ENCODE results near the gene HOXA3. TPM values are rescaled to one million over a fixed set of nuclear protein-coding genes. Genes with fewer than 3 reads are reported as not detected.

The HOXA3 gene
- total and polyA plus RNA-seq, 10 donors = 0.51 to 6.1 (median 1.7) TPM

DNA sequence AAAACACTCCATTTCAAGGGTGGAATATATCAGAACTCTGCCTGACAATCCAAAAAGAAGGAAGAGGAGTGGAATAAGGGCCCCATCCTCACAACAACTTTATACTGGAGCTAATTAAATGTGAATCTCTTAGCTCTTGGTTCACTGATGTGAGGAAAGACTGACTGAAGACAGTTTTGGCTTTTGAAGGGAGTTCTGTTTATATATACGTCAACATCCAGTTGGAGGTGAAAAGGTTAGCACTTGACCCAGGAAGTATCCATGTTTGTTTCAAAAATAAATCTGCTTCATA, 59.6 kb downstream of the HOXA3 start:
- peaks cover 9 to 46% (median 29%) of the 10 kb centered on the region in 6 donors for H3K4me1 ChIP-seq
- H3K27ac ChIP-seq = no peak overlapping the region
- H3K27me3 ChIP-seq (replicated peaks in 1 of 7) = peaks cover 0 to 100% (median 25%) of the 10 kb centered on the region in 7 donors
- DNase-seq = no peak
- TF ChIP-seq, protein P1, sequence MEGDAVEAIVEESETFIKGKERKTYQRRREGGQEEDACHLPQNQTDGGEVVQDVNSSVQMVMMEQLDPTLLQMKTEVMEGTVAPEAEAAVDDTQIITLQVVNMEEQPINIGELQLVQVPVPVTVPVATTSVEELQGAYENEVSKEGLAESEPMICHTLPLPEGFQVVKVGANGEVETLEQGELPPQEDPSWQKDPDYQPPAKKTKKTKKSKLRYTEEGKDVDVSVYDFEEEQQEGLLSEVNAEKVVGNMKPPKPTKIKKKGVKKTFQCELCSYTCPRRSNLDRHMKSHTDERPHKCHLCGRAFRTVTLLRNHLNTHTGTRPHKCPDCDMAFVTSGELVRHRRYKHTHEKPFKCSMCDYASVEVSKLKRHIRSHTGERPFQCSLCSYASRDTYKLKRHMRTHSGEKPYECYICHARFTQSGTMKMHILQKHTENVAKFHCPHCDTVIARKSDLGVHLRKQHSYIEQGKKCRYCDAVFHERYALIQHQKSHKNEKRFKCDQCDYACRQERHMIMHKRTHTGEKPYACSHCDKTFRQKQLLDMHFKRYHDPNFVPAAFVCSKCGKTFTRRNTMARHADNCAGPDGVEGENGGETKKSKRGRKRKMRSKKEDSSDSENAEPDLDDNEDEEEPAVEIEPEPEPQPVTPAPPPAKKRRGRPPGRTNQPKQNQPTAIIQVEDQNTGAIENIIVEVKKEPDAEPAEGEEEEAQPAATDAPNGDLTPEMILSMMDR (IDR thresholded peaks at IDR 0.05 in 8 of 11, conservative IDR thresholded peaks at IDR 0.05 in 3 of 11) = no peak
- TF ChIP-seq POLR2A (IDR thresholded peaks at IDR 0.05) (no peak), POLR2AphosphoS5 (IDR thresholded peaks at IDR 0.05) (no peak)
- H3K36me3 ChIP-seq = no peaks in the 10 kb centered on the region
- intact Hi-C loops (cut with DNase I; ENCODE audit: low total_unique reads) = loop anchor here (10.0 kb wide), 1 partner anchor 238 kb away; no protein-coding TSS in a partner anchor
- H3K4me3 ChIP-seq = no peak overlapping the region
- no peaks in the 10 kb centered on the region for H3K9me3 ChIP-seq
- WGBS, 5 donors = 63 to 78% (median 68%) methylated on average over 1 of the region's 1 CpG

DNA sequence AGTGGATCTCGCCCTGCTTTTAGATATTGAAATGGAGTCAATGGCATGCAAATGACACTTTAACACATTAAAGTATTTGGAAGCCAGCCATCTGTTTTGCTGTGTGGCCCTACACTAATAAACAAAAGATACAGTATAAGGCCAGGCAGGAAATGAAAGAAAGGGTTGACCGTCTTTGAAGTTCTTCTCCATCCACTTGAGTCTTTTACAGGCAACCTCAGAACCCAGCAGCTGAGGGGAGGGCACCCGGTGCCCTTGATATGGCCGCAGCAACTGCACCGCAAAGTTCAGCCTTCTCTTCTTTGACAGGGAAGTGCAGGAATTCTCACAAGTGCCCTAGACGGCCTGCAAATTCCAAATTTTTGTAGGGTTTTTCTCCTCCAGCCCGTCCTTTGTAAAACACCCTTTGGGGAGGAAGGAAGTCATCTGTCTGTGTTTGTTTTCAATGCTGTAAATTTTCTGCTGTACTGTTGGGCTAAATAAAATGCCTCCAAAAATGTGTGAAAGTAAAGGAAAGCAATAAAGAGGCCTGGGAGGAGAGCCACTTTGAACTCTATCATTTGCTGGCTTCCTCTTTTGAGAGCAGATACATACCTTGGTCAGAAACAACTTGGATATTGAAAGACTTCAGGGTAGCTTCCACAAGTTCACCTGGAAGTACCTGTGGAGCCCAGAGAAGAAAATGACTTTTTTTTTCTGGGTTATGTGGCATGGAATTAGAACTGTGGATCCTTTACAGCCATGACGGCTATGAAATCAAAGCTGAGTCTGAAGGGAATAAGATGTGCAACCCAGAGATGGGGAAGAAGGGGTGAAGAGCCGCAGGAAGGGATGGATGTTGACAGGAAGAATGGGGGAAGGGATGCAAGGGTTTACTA, 60.2 kb downstream of the HOXA3 start:
- TF ChIP-seq, protein P1 (IDR thresholded peaks at IDR 0.05 in 8 of 11, conservative IDR thresholded peaks at IDR 0.05 in 3 of 11) = no peak
- TF ChIP-seq POLR2A (IDR thresholded peaks at IDR 0.05) = no peak
- Histone ChIP-seq H3K27ac (no peak overlapping the region), H3K4me3 (no peak overlapping the region), H3K27me3 (replicated peaks in 1 of 7) (peaks cover 0 to 100% (median 31%) of the 10 kb centered on the region in 7 donors), H3K36me3 (no peaks in the 10 kb centered on the region), H3K9me3 (no peaks in the 10 kb centered on the region), H3K4me1 (peaks cover 3 to 44% (median 24%) of the 10 kb centered on the region in 6 donors)
- intact Hi-C loops (cut with DNase I; ENCODE audit: low total_unique reads) = loop anchor here (10.0 kb wide), 1 partner anchor 237 kb away; no protein-coding TSS in a partner anchor
- 29 to 36% (median 32%) methylated on average over 9 of the region's 9 CpGs for WGBS, 5 donors
- no peak for DNase-seq

DNA sequence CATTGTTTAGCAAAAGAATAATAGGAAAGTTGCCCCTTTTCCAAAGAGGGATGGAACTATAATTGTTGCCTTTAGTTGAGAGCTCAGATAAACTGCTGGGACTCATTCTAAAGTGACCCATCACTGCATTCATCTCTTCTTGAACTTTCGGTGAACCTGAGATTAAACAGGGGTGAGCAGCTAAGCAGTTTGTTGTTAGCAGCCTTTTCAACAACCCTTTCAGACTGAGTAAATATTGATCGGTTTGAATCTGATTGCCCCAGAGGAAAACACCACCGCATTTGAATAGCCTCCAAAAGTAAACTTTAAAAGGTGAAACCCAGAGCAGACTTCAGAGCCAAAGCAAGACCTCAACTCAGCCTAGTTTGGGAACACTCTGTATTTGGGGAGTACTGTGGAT, 61.3 kb downstream of the HOXA3 start:
- H3K36me3 ChIP-seq = no peaks in the 10 kb centered on the region
- no peaks in the 10 kb centered on the region for H3K9me3 ChIP-seq
- intact Hi-C loops (cut with DNase I; ENCODE audit: low total_unique reads) = loop anchor here (10.0 kb wide), 1 partner anchor 236 kb away; no protein-coding TSS in a partner anchor
- peaks cover 0 to 100% (median 31%) of the 10 kb centered on the region in 7 donors for H3K27me3 ChIP-seq (replicated peaks in 1 of 7)
- whole genome bisulfite sequencing, 5 donors = 38 to 53% (median 50%) methylated on average over 3 of the region's 3 CpGs
- H3K4me3 ChIP-seq = no peak overlapping the region
- H3K4me1 ChIP-seq = peaks cover 3 to 37% (median 21%) of the 10 kb centered on the region in 6 donors
- DNase-seq = no peak
- H3K27ac ChIP-seq = no peak overlapping the region
- TF ChIP-seq POLR2AphosphoS5 (IDR thresholded peaks at IDR 0.05) = no peak
- TF ChIP-seq, protein P1 (IDR thresholded peaks at IDR 0.05 in 8 of 11, conservative IDR thresholded peaks at IDR 0.05 in 3 of 11) = no peak
- TF ChIP-seq POLR2A (IDR thresholded peaks at IDR 0.05) = no peak

Measured in spleen (tissue), 11 donors.